Fibroblast of pulmonary artery (primary cell): ENCODE results near the gene LAMP5.

Experiments used
- DNase-seq: peaks from one replicate; pipeline ENCODE4 v3.0.0-alpha.2; 2010; ENCODE audit warnings: low read depth
- H3K4me3 ChIP-seq: replicated peaks from 2 replicates; pipeline ENCODE4 v1.5.1; 2011; ENCODE audit warnings: low read depth, mild to moderate bottlenecking, control low read depth, low read length, moderate library complexity
- TF ChIP-seq, protein P1 (sequence below): IDR thresholded peaks from 2 replicates; pipeline ENCODE4 v1.5.1; 2011; ENCODE audit warnings: mild to moderate bottlenecking, control low read depth, low read length, inconsistent platforms; ENCODE audit errors: missing control alignments

Gene LAMP5

DNA sequence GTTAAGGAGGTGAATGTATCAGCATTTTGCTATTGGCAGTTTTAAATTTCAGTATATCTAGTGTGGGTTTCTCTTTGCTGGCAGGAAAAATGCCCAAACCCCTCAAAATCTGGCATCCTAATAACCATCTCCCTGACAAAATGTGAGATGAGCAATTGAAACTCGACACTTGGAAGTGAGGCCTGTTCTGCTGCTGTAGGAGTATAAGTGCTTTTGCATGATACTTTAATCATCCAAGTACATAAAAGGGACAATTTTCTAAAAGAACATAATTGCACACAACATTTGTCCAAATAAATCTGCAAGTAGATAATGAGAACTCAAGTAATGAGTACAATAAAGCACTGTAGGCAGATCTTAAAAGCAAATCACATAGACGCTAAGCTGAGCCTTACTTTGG is 36.5 kb downstream of the LAMP5 start:
- TF ChIP-seq, protein P1, sequence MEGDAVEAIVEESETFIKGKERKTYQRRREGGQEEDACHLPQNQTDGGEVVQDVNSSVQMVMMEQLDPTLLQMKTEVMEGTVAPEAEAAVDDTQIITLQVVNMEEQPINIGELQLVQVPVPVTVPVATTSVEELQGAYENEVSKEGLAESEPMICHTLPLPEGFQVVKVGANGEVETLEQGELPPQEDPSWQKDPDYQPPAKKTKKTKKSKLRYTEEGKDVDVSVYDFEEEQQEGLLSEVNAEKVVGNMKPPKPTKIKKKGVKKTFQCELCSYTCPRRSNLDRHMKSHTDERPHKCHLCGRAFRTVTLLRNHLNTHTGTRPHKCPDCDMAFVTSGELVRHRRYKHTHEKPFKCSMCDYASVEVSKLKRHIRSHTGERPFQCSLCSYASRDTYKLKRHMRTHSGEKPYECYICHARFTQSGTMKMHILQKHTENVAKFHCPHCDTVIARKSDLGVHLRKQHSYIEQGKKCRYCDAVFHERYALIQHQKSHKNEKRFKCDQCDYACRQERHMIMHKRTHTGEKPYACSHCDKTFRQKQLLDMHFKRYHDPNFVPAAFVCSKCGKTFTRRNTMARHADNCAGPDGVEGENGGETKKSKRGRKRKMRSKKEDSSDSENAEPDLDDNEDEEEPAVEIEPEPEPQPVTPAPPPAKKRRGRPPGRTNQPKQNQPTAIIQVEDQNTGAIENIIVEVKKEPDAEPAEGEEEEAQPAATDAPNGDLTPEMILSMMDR, result no peak
- DNase-seq, result no peak
- H3K4me3 ChIP-seq, result no peak overlapping the region

DNA sequence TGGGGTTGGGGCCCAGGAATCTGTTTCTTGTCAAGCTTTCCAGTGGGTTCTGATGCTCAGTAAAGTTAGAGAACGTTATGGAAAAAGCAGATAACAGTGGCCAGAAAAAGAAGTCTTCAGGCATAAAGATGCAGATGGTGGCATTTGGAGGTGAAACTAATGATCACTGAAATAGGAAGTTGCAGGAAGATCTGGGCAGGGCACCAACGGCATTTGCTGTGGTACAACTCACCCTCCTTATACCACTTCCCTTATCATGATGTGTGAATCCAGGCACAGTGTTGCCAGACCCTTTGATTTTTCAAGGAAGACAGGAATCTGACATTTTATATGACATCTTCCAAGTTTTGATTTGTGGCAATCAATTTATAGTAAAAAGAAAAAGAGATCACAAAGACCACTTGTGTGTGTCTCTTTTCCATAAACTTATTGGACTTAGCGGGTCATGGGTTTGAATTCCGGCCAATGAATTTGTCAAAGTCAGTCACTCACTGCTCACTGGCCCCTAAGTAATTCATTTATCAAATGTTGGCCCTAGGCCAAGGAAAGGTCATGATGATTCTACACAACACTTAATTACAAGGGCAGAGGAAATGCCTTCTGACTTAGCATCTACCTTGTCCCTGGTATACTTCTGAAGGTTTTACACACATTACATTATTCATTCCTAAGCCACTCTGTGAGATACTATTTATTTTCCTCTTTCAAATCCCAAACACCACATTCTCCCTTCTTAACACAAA is 37.6 kb downstream of the LAMP5 start:
- no peak overlapping the region for H3K4me3 ChIP-seq
- no peak for DNase-seq
- TF ChIP-seq, protein P1, result no peak

DNA sequence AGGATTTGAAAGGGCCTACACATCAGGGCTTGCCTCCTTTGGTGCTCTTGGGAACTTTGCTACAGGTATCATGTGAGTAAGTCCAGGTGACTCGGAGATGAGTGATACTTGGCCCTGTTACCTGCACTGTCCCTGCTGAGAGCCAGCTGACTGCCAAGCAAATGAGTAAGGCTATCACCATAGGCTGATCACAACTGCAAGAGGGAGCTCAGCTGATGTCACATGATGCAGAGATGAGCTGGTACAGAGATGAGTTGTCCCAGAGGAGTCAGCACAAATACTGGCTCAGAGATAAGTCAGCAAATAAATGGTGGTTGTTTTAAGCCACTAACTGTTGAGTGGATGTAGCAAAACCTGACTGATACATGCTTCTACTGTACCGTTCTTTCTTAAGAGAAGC is 41.4 kb downstream of the LAMP5 start:
- TF ChIP-seq, protein P1, result no peak
- H3K4me3 ChIP-seq, result no peak overlapping the region
- no peak for DNase-seq

DNA sequence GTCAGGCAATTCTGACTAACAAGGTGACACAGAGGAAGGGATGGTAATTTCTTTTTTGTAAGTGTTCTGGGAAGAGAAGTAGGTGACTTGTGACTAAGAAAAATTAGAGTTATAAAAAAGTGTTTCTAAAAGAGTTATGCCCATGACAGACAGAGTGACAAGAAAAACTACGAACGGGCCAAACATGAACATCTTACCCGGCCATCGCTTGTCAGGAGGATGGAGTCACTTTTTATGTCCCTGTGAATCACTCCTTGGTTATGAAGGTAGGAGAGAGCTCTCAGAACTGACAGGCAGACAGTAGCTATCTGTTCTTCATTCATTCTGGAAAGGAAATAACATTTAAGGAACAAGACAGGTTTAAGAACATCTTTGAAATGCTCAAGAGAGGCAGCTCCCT is 43.0 kb downstream of the LAMP5 start:
- TF ChIP-seq, protein P1, result no peak
- H3K4me3 ChIP-seq, result no peak overlapping the region
- DNase-seq, result no peak

DNA sequence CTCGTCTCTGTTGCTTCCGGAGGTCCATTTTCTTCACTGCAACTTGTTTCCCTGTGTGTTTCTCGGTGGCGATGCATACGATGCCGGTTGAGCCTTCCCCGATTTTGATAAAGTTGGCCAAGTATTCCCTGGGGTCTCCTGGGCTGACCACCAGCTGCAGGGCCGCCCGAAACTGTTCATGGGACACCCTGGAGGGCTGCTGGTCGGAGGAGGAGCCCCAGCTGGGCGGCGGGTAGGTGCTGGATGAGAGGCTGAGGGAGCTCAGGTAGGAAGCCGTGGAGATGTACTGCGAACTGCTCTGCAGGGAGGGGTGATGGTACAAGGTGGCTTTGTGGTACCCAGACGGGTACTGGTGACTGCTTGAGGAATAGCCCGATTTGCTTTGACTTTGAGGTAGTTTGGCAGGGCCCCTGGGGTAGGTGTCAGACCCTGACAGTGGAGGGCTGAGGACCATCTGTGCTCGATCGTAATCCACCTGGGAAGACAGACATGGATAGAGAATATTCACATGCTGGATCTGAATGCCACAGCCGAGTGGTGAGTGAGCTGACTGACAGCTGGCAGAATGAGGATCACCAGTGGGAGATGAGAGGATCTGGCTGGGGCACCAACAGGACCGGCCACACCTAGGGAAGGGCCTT is 51.6 kb downstream of the LAMP5 start:
- no peak overlapping the region for H3K4me3 ChIP-seq
- TF ChIP-seq, protein P1, result no peak
- no peak for DNase-seq

DNA sequence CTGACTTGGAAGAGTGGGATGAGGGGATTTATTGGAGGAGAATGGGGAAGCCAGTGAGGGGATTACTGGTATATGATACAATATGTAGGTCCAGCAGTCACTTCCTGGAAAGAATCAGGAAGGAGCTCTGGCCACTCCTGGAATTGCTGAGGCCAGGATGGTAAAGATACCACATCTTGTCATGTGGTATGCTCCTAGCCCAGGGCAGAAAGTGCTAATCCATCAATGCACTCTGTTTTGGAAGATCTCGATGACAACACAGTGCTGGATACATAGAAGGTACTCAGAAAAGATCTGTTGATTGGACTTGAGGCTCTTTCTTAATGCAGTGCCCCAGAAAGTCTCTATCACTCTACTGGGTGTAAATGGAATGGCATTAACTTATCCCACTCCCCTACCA is 52.6 kb downstream of the LAMP5 start:
- TF ChIP-seq, protein P1, result no peak
- H3K4me3 ChIP-seq, result no peak overlapping the region
- DNase-seq, result no peak
